ENCODE measurements around the gene DHX29.

DNA sequence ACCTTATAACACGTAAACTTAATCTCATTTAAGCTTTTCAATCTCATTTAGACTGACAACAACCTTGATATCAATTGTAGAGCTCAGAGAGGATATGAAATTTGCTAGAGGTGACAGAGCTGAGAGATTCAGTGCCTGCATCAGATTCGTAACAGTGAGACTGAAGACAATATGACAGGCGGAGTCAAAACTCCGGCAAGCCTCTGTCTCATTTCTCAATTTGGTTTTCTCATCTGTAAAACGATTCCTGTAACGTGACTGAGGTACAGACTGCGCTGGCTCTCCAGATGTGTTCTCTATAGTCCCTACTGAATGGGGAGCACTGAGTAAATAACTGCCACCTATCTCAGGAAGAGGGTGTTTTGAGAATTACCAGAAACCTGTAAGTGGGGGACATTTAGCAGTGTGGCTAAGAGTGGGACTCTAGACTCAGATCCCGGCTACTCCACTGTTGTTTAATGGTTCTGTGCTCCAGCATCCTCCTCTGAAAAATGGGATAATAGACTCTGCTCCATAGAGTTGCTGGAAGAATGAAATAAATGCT is 77.3 kb downstream of the DHX29 start:
- TF ChIP-seq GATA3 (IDR thresholded peaks at IDR 0.05; ENCODE audit: low read depth, low read length) (no peak), GATA2 (IDR thresholded peaks at IDR 0.05; ENCODE audit: low read depth, low read length) (no peak)

Data from SH-SY5Y (cell line).